LHCN-M2 (cell line): Measurements from ENCODE around the gene RSPO3. TPM values are rescaled to one million over a fixed set of nuclear protein-coding genes. Genes with fewer than 3 reads are reported as not detected.

ENCODE experiments used
- DNase-seq: peaks from one replicate; pipeline ENCODE4 v3.0.0-alpha.2; 2012; ENCODE audit warnings: low read depth
- total RNA-seq: library from RNA; depleted of rRNA; stranded (reverse); fragments of >200 nt; gene quantifications from 2 replicates; pipeline ENCODE4 v1.2.3, GENCODE V29; 2014

The RSPO3 gene
- total RNA-seq, 1 experiment from 2014 or later, result not detected

DNA sequence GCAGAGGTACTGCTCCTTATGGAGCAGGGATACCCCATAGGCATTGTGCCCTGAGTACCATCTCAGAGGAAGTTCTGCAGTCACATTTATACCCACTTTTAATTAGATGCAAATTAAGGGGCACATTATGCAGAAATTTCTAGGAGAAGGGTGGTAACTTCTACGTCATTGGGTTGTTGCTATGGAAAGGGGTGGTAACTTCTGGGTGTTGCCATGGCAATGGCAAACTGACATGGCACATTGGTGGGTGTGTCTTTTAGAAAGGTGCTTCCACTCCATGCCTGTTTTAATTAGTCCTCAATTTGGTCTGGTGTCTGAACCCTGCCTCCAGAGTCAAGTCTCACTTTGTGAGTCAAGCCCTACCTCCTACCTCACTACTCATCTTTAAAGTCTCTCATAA is 42.0 kb downstream of the RSPO3 start:
- no peak for DNase-seq

DNA sequence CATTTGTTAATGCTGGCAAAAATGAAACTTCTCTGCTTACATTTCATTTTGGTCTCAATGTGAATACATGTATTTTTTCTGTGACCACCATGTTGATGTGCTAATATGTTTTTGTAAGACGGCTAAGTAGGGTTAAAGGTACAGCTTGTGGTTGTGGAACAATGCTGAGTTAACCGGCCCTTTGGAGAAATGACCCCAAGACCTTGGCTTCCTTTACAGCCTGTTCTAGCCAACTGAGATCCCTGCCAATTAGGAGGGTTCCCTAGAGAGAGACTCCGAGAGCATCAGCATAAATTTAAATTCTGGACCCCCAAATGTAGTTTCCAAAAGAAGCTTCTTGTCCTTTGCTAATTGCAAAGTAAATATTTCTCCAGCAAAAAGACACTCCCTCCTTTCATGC is 44.4 kb downstream of the RSPO3 start:
- peak; percentile 29 for DNase-seq

DNA sequence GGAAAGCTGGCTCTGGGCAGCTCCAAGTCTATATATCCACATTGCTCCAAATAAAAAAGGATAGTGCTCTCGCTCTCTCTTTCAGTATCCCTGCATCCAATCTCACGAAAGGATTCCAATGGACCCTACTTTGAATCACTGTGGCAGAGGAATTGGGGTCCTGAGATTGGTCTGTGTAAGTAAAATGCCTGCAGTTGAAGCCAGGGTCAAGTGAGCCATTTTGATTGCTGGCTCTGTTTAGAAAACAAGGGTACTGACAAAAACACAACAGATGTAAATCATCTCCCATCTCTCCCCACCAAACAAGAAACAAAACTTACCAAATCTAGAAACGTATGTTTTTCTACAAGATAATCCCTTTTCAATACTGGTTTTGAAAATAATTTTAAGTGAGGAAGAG is 45.6 kb downstream of the RSPO3 start:
- no peak for DNase-seq

DNA sequence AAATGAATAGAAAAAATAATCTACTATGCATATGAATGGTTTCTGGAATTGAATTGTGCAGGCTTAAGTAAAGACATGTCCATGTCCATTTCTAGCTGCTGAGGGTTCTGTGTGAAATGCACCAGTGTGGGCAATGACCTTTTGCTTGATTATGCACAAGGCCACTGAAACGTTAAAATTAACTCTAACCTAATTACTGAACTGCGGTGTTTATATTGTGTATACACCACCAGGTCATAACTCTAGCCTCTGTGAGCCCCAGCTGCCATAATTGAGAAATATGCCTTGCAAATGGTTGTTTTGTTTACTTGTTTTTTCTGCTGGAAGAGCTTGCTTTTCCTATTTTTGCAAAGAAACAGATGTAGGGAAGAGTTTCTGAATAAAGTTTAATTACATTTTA is 46.1 kb downstream of the RSPO3 start:
- DNase-seq, result no peak

DNA sequence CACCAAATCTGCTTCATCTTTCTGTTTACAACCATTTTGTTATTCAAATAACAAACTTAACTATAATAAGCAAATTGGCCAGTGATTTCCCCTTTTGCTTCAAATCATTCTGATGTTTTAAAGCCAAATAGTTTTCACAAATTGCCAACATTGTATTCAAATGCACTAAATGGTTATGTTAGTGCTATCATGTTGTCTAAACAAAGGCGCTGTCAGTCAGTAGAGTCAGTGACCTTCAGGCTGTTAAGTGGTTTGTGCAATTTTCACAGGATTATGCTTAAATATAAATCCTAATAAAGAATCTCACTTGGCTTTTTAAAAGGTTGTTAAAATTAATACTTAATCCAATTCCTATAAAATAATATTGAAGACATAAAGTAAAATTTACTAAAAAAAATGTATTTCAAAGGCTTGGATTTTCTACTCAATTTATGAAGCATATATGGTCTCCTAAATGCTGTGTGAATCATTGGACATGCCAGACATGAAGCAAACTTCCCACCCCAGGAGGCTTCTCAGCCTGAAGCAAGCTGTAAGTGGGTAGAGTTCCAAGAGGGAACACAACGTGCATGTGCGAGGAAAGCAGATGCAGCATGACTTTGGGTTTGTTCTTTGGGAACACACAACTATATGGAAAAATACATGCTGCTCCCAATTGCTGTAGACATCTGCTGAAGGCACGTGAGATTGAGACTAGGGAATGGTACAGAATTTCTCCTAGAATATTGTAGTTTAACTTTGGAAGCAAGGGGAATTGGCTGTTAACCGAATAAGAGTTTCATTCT is 54.9 kb downstream of the RSPO3 start:
- DNase-seq, result no peak

DNA sequence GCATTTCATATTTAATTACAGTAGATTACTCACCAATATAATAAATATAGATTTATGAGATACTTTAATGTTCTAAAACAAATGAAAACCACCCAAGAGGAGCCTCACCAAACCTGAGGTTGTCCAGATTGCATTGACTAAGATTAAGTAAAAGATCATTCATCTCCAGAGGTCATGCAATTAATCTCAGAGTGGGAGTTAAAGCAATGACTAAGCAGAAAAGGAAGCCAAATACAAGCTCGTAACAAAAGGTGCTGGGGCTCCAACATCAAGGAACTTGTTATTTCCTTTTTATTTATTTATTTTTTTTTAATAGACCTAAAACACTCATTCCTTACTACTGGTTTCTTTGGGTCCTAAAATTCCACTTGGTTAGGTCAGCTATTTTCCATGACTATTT is 57.7 kb downstream of the RSPO3 start:
- DNase-seq, result peak; percentile 51

DNA sequence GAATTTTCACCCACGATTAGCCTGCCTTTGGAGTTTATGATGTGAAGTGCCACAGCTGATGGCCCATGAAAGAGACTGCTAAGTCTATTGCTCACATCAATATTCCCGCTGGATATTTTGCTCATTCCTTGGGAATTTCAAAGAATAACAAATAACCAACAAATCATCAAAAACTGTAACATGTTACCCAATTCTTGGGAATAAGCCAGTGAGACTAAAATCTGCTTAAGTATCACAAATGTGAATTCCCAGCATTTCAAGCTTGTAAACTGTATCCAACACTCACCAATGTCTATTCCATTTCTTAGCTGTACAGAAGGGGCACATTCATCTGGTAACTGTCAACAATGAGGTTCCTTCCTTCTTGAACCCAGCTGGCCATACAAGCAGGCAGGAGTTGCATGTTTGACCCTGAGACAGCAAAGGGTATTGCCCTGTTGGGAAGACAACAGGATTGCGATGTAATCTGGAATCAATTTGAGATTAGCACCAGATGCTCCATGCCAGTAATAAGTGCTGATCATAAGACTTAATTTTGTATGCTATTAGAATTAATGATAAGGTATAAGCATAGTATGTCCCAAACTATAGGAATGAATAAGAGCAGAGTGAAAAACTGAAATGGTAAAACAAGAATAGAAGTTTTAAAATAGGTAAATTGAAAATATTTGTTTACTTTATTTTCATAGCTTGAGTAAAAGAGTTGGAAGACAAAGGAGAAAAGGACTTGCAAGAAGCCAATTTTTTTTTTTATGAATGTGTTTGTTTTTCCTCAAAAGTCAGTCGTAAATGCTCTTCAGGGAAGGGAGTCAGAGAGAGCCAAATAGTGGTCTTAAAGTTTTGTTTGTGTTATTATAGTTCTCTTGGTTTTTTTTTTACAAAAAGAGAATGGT is 58.8 kb downstream of the RSPO3 start:
- peak; percentile 89 for DNase-seq

DNA sequence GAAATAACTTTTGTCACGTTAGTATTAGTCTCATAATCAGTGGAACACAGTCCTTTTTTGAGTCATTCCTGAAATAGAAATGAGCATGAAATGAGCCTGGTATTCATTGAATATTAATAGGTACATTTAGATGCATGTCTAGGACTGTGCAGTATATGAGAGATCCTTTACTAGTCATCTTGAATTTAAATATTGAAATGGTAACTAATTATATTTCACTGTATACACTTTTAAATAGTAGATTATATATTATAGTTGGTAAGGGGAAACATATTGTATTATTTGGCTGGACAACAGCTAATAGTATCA is 59.4 kb downstream of the RSPO3 start:
- DNase-seq, result no peak

DNA sequence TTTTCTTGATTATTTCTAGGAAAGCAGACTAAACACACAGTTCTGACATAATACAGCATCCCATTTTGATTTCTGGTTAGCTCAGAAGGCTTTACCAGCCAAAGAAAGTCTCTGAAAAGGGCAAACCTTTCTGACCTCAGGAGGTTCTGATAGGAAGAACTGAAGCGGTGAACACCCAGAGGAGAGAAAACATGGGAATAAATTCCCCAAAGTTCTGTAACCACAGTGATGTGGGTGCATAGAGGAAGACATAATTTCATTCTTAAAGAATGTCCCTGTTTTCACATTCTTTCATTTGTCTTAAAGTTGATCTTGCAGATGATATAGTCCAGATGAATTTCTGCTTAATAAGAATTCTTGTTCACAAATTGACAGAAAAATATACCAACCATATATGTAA is 60.3 kb downstream of the RSPO3 start:
- DNase-seq, result no peak

DNA sequence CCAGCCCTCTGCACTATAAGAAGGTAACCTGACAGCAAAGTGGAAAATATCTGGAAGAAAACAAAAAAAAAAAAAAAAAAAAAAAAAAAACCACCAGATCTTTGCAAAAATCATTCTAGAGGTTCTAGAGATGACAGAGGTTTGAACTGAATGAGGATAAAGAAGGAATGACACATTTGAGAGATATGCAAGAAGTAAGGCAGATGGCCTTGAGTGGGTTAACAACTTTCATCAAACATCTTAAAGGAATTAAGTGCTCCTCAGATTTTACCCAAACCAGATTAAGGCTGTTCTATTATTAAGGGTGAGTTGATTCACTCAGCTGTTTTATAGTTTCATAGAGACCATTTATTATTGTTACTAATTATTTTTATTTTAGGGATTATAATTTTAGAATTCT is 62.0 kb downstream of the RSPO3 start:
- DNase-seq, result no peak

DNA sequence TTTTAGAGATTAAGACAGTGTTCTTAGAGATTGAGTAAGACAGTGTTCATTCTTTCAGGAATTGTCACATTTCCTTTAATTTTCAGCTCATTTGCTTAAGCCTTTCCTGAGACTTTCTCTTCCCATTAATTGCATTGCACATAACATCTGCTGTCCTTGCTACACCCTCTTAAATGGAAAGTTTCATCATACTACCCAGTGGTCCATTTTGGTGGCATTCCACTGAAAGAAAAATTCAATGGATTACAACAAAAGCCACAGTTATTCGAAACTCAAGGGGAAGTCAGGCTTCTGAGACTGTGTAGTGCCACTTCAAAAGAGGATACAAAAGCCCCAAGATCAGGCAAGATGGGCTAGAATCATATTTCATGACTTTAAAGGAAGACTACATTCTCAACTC is 64.0 kb downstream of the RSPO3 start:
- peak; percentile 66 for DNase-seq

DNA sequence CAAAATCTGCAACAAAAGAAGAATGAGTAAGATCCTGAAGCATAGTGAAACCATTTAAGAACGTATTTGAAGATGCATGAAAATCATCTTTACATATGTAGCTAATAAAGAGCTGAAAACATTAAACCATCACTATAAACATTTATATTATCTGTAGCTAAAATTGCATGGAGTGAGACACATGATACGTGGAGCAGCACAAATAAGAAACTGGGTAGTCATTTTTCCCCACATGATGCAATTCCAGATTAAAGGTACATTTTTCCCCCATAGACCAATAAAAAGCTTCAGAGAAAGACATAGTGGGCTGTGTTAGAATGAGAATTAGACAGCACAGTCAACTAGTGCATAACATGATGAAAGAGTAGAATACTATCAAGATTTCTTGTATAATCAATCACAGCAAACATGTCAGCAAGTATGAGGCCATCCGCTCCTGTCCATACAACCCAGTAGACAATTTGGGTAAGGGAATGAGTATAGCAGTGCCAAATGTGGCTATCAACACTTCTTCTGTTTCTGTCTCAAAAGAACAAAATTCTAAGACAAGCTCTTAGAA is 67.0 kb downstream of the RSPO3 start:
- DNase-seq, result no peak

DNA sequence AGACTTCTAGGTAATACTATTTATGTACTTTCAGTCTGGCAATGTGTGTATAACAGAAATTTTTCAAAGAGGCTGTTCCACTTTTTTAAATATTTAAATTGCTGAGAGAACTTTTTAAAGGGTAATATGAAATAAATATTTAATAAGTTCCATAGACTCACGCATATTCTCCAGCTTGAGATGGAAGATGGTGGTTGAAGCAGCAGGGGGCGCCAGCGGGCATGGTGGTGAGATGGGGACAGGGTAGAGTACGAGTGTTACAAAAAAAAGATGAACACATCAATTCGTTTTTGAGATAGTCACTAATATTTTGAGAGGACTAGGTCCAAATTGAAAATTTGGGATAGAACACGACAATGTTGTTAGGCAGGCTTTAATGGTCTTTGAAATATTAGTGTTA is 68.4 kb downstream of the RSPO3 start:
- DNase-seq, result no peak

DNA sequence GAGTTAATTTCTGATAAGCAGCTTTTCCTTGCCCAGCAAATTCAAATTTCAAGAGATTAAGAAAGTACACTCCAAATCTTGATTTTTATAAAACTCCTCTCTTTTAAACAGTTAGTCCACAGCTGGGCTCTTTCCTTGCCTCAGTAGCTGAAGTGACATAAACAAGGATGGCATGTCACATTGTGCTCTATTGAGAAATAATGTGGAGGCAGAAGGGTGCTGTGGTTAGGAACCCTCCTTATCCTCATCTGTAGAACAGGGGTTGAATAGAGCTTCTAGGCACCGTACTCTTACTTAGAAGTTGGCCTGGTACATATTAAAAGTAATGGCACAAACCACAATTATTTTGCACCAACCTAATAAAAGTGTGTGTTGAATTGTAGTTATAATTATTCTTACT is 70.3 kb downstream of the RSPO3 start:
- DNase-seq, result no peak

DNA sequence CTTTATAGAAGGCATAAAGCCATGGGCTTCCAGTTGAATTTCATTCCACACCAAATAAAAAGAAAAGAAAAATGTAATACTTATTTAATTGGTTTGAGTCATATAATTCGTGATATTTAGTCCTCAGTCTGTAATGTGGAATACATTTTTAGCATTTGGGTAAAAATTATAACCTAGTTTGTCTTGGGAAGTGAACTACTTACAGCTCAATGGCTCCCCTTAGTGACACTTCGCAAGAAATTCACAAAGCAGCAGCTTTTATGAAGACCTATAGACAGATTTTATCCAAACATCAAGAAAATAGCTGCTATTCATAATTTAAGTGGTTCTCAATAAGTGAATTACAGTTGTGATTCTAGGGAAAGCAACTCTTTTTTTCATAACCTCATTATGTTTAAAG is 72.1 kb downstream of the RSPO3 start:
- DNase-seq, result peak; percentile 53

DNA sequence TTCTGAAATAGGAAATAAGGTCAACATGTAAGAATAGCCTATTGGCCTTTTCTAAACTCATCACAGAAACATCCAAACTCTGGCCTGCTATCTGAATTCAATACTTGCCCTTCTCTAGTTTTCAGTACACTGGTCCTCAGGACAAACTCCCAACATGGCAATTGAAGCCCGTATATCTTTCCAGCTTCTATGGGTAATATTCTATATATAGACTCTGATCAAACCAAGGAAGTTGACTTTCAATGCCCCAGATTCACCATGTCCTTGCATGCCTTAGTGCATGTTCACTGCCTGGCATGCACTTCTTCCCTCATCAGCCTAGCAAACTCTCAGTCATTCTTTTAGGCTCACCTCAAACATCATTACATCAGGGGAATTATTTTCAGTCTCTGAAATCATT is 73.2 kb downstream of the RSPO3 start:
- peak; percentile 50 for DNase-seq

DNA sequence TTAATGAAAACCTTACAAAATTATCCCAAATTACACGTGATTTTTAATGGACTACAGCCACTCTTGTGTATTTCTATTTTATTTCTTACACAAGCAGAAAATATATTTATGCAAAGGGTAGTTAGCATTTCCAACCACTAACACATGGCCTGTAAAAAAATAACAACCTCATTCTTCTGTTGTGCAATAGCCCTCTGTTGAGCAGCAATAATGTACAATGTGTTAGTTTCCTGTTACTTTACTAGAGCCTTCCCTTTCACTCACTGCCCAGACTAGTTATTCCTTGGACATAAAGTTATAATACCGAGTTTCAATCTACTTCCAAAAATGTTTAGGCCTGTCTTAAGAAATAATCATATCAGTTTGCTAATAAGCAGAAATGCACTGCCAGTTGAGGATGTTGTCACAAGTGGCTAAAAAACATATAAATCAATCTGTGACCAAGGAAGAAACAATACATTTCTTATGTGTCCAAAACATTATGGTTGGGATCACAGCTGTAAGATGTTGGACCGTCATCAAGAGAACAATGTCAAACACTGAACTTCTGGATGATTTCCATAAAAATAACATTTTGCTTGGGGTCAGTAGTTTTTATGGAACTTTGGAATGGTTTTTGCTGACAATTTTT is 74.6 kb downstream of the RSPO3 start:
- DNase-seq, result peak; percentile 57

DNA sequence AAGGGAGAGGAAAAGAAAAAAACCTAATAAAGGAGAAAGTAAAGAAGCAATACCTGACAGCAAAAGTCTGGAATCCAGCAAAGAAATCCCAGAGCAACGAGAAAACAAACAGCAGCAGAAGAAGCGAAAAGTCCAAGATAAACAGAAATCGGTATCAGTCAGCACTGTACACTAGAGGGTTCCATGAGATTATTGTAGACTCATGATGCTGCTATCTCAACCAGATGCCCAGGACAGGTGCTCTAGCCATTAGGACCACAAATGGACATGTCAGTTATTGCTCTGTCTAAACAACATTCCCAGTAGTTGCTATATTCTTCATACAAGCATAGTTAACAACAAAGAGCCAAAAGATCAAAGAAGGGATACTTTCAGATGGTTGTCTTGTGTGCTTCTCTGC is 77.4 kb downstream of the RSPO3 start:
- DNase-seq, result peak; percentile 72

DNA sequence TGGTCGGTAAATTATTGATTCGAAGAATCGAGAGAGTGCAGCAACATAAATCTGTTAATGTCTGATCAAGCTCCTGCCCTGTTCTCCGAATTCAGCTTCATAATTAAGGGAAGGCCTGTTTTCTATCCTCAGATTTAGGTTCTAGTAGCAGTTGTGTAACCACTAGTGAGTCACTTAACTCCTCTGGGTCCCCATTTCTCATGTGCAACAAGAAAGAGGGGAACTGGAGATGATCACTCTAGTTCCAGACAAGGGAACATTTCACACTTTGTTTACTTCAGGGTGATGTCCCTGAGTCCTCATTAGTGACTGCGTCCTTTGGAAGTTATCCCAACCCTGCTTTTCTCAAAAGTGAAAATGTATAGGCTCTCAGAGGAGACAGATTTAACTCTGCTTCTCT is 80.1 kb downstream of the RSPO3 start:
- DNase-seq, result peak; percentile 67

DNA sequence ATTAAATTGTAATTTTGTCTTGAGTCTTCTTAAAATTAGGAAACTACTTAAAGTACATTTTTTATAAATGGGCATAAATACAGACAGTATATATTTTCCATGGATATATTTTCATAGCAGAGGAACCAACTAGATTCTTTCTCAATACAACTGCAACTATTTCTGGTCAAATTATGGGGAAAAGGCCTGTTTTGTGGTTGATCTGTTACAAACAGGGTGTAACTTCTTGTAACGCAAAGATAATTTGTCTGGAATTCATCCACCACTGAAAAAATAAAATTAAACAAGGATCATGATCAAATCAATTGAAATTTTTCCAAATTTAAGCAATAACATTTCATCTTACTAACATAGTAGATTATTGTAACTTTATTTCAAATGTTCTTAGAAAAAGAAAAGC is 81.0 kb downstream of the RSPO3 start:
- no peak for DNase-seq

DNA sequence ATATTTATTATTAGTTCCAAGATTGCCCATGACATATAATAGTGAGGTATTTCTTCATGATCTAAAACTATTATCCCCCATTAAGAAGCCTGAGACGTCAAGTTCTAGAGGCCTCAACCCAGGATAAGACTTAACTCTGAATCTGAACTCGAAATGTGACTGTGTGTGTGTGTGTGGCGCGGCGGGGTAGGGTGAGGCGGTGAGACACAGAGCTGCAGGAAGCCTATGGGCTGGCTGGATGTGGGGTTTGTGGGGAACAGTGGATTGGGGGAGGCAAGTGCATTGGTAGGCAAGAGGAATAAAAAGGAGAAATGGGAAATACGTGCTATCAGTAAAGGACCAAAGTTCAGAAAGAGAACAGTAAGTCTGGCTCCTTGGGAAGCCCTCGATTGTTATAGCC is 81.6 kb downstream of the RSPO3 start:
- no peak for DNase-seq

DNA sequence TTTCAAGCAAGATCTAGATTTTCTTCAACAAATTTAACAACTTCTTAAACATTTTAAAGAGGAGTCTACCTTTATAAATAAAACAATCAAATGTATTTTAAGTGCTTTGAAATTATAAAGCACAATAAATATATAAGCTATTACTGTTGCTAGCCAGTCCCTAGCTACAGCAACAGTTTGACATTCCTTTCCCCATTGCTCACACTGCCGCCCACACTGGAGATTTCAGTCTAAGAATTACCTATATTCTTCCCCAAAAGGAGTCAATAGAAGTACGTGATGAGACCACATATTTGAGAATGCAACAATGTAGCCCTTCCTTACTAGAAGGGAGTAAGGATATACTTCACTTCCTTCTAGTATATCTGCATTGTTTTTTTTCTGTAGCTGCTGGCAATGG is 82.8 kb downstream of the RSPO3 start:
- DNase-seq, result peak; percentile 64
